Heart right ventricle (tissue), 16 donors: Measurements from ENCODE around the gene AXIN1. TPM values are rescaled to one million over a fixed set of nuclear protein-coding genes. Genes with fewer than 3 reads are reported as not detected.
A peak's percentile ranks its signal among the peaks of the same experiment; 100 is the strongest.

Experiments
- ATAC-seq, 8 donors: fragments of 200-7000 bp; cut with Tn5 transposase; one replicate each; pipeline ENCODE4 v1.9.1; 2020; ENCODE audit warnings: mild to moderate bottlenecking in 8 of 8, moderate library complexity in 8 of 8, moderate number of reproducible peaks in 1 of 8
- DNase-seq, 2 donors: peaks; one replicate each; pipeline ENCODE4 v3.0.0-alpha.2; 2020
- H3K27ac ChIP-seq, 10 donors: fragments of 200-600 bp; sonication (generic) in 2 of 10; one replicate each; pipeline versions ENCODE4 v1.5.0 to v1.8.0; 2020 to 2022; ENCODE audit warnings: mild to moderate bottlenecking in 3 of 10
- H3K27me3 ChIP-seq, 7 donors: fragments of 200-600 bp; one replicate each; pipeline ENCODE4 v1.8.0; 2021 to 2022; ENCODE audit warnings: mild to moderate bottlenecking in 2 of 7
- H3K36me3 ChIP-seq, 9 donors: fragments of 200-600 bp; sonication (generic) in 1 of 9; one replicate each; pipeline versions ENCODE4 v1.5.0 to v1.8.0; 2020 to 2022; ENCODE audit warnings: mild to moderate bottlenecking in 2 of 9
- H3K4me1 ChIP-seq, 9 donors: fragments of 200-600 bp; sonication (generic) in 1 of 9; one replicate each; pipeline versions ENCODE4 v1.5.0 to v1.8.0; 2020 to 2022; ENCODE audit warnings: mild to moderate bottlenecking in 4 of 9
- H3K4me3 ChIP-seq, 10 donors: fragments of 200-600 bp; sonication (generic) in 2 of 10; one replicate each; pipeline versions ENCODE4 v1.5.0 to v1.8.0; 2020 to 2022; ENCODE audit warnings: mild to moderate bottlenecking in 7 of 10, moderate library complexity in 2 of 10
- H3K9me3 ChIP-seq, 11 donors: fragments of 200-600 bp in 10 of 11; sonication (generic) in 2 of 11; one replicate each; pipeline versions ENCODE4 v1.5.0 to v1.8.0; 2013 to 2022; ENCODE audit warnings: mild to moderate bottlenecking in 2 of 11, control low read depth in 1 of 11, moderate library complexity in 1 of 11
- WGBS, 2 donors: extraction: QIAGEN DNeasy Blood & Tissue Kit; methylation state at CpG; one replicate each; pipeline ENCODE4 v1.1.7; 2013; ENCODE audit warnings: inconsistent platforms in 1 of 2; 5-methylcytosine and 5-hydroxymethylcytosine counted together
- intact Hi-C, 10 donors: fragments of 100-400 bp; cut with DNase I; formaldehyde crosslinking; loops; one replicate each; pipeline versions ENCODE4 v1.11.1 to v1.14.2; 2022
- polyA plus RNA-seq, 2 donors: library from polyadenylated mRNA; stranded (reverse); fragments of 200-250 nt; gene quantifications; one replicate each; pipeline ENCODE4 v1.2.3, GENCODE V29; 2013
- total RNA-seq, 10 donors: library from RNA; stranded (reverse); fragmentation: NEBNext Ultra II Directional in 3 of 10; extraction: Animal tissue kit (Norgen Biotek cat#: 25700) in 3 of 10; gene quantifications; one replicate each; pipeline versions ENCODE4 v1.2.1 to v1.2.4, GENCODE V29; 2021 to 2023
- TF ChIP-seq, protein P1 (sequence below), 9 donors: fragments of 200-600 bp; sonication (generic) in 2 of 9; IDR thresholded peaks; one replicate each; pipeline versions ENCODE4 v1.5.0 to v1.8.0; 2021 to 2022; ENCODE audit warnings: antibody characterized with exemption in 9 of 9, mild to moderate bottlenecking in 5 of 9, moderate library complexity in 1 of 9
- donor health status: Arrhythmogenic right ventricular cardiomyopathy.
- donor health status: ischemic (EF 13 %, LVEDD 7.1; RV severe dilation, severe dysfunction).
- donor health status: healthy with polysubstance abuse.
- donor health status: DM: no; HTN: yes; CAD: no.
- donor health status: DM: no; HTN: no; CAD: no.
- donor health status: ischemic (EF 25% LVEDD 6.9; RV normal size, moderate dysfunction).
- donor health status: ischemic (EF 25% LVEDD 5.7; RV mildly dilated, moderate dysfunction).
- donor health status: healthy.
- donor health status: DM: yes; HTN: yes; CAD: no.
- donor health status: Ischemic cardiomyopathy.
- donor health status: ischemic (EF 35%, LVEDD 5.7; RV mildly dilated, moderate dysfunction).
- donor health status: nonischemic (EF 11% LVEDD 7.7; RV severe dilation, severe dysfunction).
- donor health status: DM: yes; HTN: yes; CAD: no.
- donor health status: PGD.
- donor health status: ischemic (EF 29% LVEDD 5.4; RV normal size, mild dysfunction).
- donor health status: nonischemic (EF 23%, LVEDD 6.1; RV moderate dilation, normal function).

AXIN1 gene
- total and polyA plus RNA-seq, 12 donors = 7.7 to 16.1 (median 9.5) TPM

DNA sequence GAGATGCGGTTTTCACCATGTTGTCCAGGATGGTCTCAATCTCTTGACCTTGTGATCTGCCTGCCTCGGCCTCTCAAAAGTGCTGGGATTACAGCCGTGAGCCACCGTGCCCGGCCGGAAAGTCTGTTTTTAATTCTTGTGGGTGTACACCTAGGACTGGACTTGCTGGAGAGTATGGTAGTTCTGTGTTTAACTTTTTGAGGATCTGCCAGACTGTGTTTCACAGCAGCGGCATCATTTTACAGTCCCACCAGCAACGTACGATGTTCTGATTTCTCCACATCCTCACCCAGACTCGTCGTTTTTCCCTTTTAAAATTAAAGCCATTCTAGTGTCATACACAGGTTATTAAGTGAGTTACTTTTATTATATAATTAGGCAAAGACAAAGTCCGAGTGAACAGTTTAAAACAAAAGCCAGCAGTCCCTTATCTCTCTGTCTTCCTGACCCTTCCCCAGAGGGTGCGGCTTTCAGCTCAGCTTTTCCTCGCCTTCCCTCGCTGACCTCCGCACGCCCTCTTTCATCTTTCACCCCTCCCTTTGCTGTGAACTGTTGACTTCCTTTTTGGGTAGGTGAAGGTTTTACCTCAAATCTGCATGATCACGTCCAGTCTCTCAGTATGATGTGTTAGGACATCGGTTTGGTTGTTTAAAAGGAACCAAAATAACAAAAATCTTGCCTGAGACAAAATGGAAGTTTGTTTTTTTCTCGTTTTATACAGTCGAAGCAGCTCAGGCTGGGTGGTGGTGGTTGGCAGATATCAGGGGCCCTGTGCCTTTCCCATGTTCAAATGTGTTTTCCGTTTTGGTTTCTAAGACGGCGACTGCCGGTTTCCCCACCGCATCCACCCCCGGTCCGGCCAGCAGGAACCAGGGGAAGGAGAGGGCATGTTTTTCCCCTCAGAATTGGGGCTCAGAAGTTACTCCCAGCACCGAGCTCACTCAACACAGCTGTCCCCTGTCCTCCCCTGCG, 99.9 kb downstream of the AXIN1 start:
- intact Hi-C loops = no loop called here
- H3K27ac ChIP-seq = peak overlapping the region; percentile 2 to 77 (median 63)
- peak overlapping the region in 6 of 10 donors; percentile 15 to 36 (median 26) for H3K4me3 ChIP-seq
- H3K4me1 ChIP-seq = peaks cover 0 to 22% (median 7%) of the 10 kb centered on the region in 9 donors
- WGBS, 2 donors = 53 to 56% methylated on average over 30 of the region's 30 CpGs
- DNase-seq (no peak), ATAC-seq (peak in 6 of 8 donors; percentile 46 to 85 (median 69))
- TF ChIP-seq, protein P1, sequence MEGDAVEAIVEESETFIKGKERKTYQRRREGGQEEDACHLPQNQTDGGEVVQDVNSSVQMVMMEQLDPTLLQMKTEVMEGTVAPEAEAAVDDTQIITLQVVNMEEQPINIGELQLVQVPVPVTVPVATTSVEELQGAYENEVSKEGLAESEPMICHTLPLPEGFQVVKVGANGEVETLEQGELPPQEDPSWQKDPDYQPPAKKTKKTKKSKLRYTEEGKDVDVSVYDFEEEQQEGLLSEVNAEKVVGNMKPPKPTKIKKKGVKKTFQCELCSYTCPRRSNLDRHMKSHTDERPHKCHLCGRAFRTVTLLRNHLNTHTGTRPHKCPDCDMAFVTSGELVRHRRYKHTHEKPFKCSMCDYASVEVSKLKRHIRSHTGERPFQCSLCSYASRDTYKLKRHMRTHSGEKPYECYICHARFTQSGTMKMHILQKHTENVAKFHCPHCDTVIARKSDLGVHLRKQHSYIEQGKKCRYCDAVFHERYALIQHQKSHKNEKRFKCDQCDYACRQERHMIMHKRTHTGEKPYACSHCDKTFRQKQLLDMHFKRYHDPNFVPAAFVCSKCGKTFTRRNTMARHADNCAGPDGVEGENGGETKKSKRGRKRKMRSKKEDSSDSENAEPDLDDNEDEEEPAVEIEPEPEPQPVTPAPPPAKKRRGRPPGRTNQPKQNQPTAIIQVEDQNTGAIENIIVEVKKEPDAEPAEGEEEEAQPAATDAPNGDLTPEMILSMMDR (IDR thresholded peaks at IDR 0.05) = no peak
- H3K36me3 ChIP-seq = peaks cover 0 to 93% (median 13%) of the 10 kb centered on the region in 9 donors
- H3K9me3 ChIP-seq = no peaks in the 10 kb centered on the region
- H3K27me3 ChIP-seq = no peaks in the 10 kb centered on the region

DNA sequence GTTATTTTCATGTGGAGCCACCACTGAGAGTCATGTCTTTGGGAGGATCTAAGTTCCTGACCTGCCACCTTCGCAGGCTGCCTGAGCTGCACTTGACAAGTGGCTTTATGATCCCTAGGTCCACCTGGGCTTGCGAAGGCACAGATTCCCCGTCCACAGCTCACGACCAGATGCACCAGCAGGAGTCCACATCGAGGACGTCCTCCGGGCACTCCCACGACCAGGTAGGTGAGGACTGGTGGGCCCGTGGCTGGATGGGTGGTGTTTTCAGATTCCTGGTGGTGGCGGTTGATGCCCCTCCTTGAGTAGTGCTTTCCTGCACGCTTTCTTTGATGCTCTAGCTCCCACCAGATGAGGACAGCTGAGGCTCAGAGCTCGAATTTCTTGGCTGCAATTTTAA, 103.1 kb downstream of the AXIN1 start:
- H3K36me3 ChIP-seq = peaks cover 0 to 67% (median 3%) of the 10 kb centered on the region in 9 donors
- no peaks in the 10 kb centered on the region for H3K27me3 ChIP-seq
- ATAC-seq (peak in 1 of 8 donors; percentile 28), DNase-seq (no peak)
- H3K9me3 ChIP-seq = no peaks in the 10 kb centered on the region
- no peak overlapping the region for H3K4me3 ChIP-seq
- WGBS, 2 donors = 88 to 93% methylated on average over 12 of the region's 12 CpGs
- TF ChIP-seq, protein P1 (IDR thresholded peaks at IDR 0.05) = no peak
- intact Hi-C loops = no loop called here
- H3K4me1 ChIP-seq = peaks cover 0 to 22% (median 7%) of the 10 kb centered on the region in 9 donors
- H3K27ac ChIP-seq = no peak overlapping the region

DNA sequence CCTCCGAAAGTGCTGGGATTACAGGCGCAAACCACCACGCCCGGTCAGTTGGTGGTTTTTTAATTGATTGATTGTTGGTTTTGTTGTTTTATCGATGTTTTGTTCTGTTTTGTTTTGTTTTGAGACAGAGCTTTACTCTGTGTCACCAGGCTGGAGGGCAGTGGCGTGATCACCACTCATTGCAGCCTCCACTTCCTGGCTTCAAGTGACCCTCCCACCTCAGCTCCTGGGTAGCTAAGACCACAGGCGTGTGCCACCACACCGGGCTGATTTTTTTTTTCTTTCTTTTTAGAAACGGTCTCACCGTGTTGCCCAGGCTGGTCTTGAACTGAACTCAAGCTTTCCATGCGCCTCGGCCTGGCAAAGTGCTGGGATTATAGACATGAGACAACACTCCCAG, 105.5 kb downstream of the AXIN1 start:
- Histone ChIP-seq H3K9me3 (no peaks in the 10 kb centered on the region), H3K27ac (no peak overlapping the region), H3K4me1 (peaks cover 0 to 25% (median 6%) of the 10 kb centered on the region in 9 donors), H3K27me3 (no peaks in the 10 kb centered on the region), H3K4me3 (no peak overlapping the region), H3K36me3 (peaks cover 0 to 44% (median 3%) of the 10 kb centered on the region in 9 donors)
- TF ChIP-seq, protein P1 (IDR thresholded peaks at IDR 0.05) = no peak
- 96% methylated on average over 12 of the region's 12 CpGs for WGBS, 2 donors
- ATAC-seq (no peak), DNase-seq (no peak)
- intact Hi-C loops = no loop called here

DNA sequence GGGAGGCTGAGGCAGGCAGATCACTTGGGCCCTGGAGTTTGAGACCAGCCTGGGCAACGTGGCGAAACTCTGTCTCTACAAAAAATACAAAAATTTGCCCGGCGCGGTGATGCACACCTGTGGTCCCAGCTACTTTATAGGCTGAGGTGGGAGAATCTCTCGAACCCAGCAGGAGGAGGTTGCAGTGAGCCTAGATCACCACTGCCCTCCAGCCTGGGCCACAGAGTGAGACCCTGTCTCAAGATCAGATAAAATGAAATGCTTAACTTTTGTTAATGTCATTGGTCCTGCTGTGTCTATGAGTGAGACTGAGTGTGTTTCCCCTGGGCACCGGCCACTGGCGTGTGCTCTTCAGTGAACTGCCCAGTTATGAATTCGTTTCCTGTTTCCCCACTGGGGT, 107.4 kb downstream of the AXIN1 start:
- no peak for ATAC-seq
- peaks cover 3 to 41% (median 23%) of the 10 kb centered on the region in 9 donors for H3K4me1 ChIP-seq
- H3K4me3 ChIP-seq = no peak overlapping the region
- 93% methylated on average over 9 of the region's 9 CpGs for WGBS, 2 donors
- H3K36me3 ChIP-seq = peaks cover 0 to 28% (median 2%) of the 10 kb centered on the region in 9 donors
- DNase-seq = no peak
- H3K27me3 ChIP-seq = no peaks in the 10 kb centered on the region
- TF ChIP-seq, protein P1 (IDR thresholded peaks at IDR 0.05) = no peak
- H3K27ac ChIP-seq = no peak overlapping the region
- no peaks in the 10 kb centered on the region for H3K9me3 ChIP-seq
- intact Hi-C loops = no loop called here
